ENCODE measurements around the gene KLHL14.
"Not testable (repeated sequence)": the region's sequence is repeated elsewhere in the genome, so short reads cannot be mapped to it uniquely, and the experiment has no call there.

Gene KLHL14, protein sequence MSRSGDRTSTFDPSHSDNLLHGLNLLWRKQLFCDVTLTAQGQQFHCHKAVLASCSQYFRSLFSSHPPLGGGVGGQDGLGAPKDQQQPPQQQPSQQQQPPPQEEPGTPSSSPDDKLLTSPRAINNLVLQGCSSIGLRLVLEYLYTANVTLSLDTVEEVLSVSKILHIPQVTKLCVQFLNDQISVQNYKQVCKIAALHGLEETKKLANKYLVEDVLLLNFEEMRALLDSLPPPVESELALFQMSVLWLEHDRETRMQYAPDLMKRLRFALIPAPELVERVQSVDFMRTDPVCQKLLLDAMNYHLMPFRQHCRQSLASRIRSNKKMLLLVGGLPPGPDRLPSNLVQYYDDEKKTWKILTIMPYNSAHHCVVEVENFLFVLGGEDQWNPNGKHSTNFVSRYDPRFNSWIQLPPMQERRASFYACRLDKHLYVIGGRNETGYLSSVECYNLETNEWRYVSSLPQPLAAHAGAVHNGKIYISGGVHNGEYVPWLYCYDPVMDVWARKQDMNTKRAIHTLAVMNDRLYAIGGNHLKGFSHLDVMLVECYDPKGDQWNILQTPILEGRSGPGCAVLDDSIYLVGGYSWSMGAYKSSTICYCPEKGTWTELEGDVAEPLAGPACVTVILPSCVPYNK

DNA sequence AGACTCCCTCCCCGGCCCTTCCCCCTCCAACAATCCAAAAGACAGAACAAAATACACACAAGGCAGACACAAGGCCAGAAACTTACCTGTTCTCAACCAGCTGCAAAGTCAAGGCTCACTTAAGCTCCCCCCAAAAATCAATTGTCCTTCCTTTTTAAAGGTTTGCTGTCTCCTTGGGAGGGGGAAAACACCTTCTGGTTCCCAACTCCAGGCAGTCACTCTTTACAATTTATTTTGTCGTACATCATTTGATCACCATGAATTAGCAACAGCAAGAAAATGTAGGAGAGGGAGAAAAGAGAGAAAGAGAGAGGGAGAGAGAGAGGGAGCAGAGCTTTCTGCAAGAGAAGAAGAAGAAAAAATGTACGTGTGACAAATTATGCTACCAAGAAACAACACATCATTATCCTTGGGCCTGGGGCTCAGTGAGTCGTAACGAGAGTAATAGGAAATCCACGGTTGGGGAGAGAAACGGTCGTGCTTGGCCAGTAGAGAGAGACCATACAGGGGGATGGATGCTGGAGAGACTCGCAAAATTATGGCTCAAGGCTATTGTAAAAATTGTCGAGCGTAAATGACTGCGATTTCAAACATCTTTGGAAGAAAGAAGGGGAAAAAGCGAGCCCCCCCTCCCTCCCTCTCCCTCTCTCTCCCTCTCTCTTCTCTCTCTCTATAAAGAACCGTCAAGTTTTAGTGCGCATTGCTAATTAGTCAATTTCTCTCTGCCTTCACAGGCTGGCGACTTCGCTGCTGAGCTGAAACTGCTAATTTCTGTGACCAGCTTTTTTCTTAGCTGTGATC is at the start of gene KLHL14:
Gene KLHL14 (minus strand): TSS at position 443 of the 801 bp plus-strand sequence. CDS start 2,432 bp downstream, outside the sequence.
- DNase-seq (ENCODE audit: low read depth, low spot score): no peak

DNA sequence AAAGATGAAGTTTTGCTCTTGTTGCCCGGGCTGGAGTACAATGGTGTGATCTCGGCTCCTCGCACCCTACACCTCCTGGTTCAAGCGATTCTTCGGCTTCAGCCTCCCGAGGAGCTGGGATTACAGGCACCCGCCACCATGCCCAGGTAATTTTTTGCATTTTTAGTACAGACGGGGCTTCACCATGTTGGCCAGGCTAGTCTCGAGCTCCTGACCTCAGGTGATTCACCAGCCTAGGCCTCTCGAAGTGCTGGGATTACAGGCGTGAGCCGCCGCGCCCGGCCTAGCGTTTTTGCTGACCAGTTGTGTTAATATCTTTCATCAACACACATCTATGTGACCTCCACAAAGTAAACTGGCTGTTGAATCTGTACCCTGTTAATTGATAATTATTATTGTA is 49.4 kb upstream of the KLHL14 start:
- no peak for DNase-seq (ENCODE audit: low read depth, low spot score)

DNA sequence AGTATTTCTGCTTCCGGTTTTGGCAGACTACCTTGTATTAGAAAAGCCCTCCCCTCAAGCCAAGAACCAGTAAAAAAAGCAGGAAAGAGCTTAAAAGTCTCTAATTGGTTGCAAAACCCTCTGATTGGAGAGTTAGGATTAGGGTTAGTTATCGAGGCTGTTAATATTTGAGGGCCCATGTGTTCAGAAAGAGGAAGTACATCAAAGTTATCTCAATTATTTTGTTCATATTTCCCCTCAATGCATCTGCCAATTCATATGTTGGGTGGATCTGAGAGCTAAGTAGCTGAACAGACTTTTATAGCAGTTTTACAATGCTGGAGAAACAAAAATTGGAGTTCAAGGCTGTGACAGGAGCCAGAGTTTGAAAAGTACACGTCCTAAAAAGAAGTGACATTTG is 43.1 kb upstream of the KLHL14 start:
- no peak for DNase-seq (ENCODE audit: low read depth, low spot score)

DNA sequence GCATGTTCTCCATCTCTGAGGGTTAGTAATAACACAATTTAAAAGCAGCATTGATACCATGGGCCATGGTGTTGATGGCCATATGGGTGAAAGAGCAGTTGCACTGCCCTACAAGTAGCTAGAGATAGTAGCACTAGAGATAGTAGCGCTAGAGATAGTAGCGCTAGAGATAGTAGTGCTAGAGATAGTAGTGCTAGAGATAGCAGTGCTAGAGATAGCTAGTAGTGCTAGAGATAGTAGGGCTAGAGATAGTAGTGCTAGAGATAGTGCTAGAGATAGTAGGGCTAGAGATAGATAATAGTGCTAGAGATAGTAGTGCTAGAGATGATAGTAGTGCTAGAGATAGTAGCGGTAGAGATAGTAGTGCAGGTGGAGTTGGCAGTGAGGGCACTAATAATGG is 39.5 kb upstream of the KLHL14 start:
- DNase-seq (ENCODE audit: low read depth, low spot score): no peak

DNA sequence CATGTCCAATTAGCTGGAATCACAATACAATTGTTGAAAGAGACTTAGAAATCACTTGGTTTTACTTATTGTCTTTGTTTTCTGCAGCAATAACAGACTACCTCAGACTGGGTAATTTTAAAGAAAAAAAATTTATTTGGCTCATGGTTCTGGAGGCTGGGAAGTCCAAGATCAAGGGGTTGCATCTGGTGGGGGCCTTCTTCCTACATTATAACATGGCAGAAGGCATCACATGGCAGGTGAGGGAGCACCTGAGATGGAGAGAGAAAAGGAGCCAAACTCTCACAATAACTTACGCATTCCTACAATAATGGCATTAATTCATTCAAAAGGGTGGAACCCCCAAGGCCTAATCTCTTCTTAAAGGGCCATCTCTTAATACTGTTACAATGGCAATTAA is 37.5 kb upstream of the KLHL14 start:
- no peak for DNase-seq (ENCODE audit: low read depth, low spot score)

DNA sequence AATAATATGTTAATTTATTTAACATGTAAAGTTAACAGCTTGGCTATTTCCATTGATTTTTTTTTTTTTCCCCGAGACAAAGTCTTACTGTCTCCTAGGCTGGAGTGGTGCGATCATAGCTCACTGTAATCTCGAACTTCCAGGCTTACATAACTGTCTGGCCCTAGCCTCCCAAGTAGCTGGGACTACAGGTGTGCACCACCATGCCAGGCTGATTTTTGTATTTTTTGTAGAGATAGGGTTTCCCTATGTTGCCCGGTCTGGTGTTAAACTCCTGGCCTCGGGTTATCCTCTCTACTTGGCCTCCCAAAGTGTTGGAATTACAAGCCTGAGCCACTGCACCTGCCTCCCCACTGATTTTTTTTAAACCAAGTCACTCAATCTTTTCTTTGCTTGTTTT is 32.5 kb upstream of the KLHL14 start:
- DNase-seq (ENCODE audit: low read depth, low spot score): no peak

DNA sequence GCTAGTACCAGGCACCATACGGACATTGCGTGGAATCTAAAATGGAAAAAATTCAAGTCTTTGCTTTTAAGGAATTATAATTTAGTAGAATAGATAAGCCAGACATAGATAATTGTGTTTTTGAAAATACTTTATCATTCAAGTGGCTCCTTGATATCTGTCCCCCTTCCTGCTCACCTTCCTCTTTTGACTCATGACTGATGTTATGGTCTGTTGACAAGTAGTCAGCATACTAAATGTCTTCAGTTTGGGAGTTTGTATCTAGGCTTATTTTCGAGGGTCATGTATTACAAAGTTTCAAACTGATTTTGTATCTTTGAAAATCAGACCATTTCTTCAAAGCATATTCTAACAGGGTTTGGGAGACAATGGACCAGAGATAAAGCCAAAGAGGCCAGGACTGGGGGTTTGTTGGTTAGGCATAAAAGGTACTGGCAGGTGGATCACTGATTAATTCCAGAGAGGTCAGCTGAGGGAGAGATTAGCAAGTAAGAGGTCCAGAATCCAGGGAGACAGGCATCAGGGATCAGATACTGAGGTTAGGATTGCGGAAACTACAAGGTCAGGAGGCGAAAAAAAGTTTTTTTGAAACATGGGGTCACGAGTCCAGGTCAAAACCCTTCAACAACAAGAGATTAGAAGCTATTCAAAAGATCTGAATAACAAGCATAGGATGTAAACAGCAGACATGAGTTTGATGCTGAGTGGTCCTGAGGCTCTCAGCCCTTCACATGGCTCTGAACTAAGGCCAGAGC is 31.5 kb upstream of the KLHL14 start:
- no peak for DNase-seq (ENCODE audit: low read depth, low spot score)

DNA sequence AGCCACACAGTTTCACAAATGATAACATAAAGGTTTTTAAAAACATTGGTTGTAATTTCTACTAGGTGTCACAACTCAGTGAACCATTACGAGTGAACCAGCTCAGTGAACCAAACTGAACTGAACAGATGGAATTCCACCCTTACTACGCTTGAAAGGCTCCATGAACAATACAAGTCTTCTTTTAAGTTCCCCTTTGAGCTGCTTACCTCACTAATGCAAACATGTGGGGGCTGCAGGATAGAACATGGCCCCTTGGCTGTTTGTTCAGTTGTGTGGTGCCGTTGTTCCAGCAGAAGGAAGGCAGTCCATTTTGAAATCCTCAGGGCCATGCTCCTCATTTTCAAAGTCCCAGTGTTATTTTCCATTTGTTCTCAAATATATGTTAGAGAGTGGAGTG is 30.7 kb upstream of the KLHL14 start:
- no peak for DNase-seq (ENCODE audit: low read depth, low spot score)

DNA sequence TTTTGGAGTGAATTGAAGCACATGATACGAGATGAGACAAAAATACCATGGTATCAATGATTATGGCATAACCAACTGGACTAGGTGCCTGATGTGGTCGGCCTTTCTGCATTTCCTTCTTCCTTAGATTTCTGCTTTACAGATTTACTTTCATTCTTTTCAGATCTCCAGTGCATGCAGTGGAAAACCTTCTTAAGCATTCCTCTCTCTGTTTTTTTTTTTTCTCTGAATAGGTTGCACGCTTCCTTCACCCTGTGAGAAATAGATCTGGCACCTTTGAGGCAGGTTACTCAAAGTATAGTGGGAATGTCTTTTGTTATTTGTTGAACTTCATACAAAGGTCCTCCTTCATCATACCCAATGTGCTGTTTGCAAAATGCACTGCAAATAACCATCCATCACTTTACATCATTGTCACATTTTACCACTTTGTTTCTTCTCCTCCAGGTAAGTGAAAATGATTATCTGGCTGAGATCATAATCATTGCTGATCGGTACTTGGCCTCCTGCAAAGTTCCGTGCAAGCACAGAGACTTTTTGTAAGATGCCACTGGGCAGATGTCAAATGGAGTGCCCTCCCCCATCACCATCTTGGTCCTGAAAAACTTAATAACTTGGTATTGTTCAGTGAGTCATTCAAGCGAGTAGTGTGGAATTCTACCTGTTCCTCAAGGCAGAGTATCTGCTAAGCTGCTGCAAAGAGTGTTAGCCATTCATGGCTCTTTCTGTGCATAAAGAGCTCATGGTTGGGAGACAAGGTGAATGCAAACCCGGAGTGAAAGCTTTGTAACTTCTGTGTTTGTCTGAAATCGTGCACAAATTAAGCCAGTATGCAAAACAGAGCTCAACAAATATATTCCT is 30.0 kb upstream of the KLHL14 start:
- no peak for DNase-seq (ENCODE audit: low read depth, low spot score)

DNA sequence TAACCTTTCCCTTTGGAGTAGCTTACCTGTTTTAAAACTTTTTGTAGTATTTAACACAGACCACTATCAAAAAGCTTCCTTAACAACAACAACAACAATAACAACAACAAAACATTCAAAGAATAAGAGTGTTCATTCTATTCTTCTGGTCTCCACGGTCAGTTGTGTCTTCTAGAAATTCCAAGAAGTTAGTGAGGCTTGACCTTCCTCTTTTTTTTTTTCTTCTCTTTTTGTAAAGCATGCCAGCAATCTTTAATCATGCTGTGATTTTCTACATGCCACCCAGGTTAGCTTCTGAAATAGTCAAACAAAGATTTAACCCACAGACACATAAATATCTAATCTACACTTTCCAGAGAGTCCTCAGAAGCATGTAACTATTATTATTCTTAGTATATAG is 28.4 kb upstream of the KLHL14 start:
- DNase-seq (ENCODE audit: low read depth, low spot score): no peak

DNA sequence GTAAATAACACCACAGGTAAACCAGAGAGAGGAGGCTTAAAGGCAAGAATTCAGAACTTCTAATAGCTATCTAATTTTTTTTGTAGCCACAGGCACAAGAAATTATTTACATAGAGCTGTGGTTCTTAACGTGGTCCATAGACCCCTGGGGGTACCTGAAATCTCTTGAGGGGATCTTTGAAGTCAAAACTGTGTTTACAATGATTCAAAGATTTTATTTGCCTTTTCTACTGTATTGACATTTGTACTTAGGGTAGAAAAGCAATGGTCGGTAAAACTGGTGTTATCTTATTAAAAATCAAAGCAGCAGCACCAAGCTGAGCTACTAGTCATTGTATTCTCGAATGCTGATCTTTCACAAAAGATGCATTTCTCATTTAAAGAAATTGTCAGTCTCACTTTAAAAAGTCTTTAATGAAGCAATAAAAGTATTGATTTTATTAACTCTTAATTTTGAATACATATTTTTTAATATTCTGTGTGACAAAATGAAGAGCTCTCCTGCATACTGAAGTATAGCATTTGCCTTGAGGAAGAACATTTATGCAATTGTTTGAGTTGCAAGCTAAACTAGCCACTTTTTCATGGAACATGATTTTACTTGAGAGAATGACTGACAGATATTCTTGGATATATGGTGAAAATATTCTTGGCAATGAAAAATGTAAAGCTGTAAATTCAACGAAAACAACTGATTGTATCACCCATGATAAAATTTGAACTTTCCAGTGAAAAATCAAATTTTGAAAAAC is 25.6 kb upstream of the KLHL14 start:
- no peak for DNase-seq (ENCODE audit: low read depth, low spot score)

DNA sequence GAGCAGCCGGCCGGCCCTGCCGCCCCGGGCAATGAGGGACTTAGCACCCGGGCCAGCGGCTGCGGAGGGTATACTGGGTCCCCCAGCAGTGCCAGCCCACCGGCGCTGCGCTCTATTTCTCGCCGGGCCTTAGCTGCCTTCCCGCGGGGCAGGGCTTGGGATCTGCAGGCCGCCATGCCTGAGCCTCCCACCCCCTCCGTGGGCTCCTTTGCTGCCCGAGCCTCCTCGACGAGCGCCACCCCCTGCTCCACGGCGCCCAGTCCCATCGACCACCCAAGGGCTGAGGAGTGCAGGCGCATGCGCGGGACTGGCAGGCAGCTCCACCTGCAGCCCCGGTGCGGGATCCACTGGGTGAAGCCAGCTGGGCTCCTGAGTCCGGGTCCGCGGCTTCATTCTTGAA is 21.8 kb upstream of the KLHL14 start:
- not testable (repeated sequence) for DNase-seq (ENCODE audit: low read depth, low spot score)

DNA sequence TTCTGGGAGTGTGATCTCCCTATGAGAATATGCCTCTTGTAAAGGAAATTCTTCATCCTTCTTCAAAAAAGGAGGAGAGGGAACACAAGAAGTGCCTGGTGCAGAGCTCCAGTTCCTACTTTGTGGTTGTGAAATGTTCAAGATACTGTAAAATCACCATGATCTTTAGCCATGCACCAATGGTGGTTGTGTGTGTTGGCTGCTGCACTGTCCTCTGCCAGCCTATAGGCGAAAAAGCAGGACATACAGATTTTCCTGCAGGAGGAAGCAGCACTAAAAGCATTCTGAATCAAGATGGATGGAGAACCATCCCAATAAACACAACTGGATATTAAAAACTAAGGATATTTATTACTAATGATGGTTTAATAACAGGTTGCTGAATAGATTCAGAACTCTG is 6.2 kb upstream of the KLHL14 start:
- DNase-seq (ENCODE audit: low read depth, low spot score): no peak

DNA sequence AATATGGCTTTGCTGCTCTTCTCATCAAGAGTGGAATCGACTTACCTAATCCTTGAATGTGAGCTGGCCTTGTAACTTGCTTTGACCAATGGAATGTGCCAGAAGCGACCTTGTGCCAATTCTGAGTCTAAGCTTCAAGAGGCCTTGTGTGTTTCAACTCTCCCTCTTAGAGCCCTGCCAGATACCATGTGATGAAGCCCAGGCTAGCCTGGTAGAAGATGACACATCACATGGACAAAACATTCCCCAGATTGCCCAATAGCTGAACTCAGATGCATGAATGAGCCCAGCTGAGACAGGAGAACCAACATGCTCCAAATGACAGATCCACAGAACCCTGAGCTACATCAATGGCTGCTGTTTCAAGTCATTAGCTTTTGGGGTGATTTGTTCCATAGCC is 4.2 kb upstream of the KLHL14 start:
- DNase-seq (ENCODE audit: low read depth, low spot score): no peak

DNA sequence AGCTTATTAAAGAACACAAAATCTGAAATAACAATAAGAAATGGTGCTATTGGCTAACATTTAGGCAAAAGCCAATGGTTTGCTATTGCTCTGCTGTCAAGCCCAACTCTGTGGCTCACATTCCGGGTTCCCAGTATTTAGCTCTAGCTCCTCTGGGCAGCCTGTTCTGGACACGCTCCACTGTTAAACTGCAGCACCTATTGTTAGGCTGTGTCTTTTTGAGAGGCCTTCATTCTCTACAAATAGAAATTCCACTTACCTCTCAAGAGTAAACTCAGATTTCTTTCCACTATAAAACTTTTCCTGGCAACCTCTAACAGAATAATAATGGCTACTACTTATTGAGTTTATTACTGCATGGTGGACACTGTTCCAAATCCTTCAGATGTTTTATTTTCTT is 3.7 kb upstream of the KLHL14 start:
- no peak for DNase-seq (ENCODE audit: low read depth, low spot score)

DNA sequence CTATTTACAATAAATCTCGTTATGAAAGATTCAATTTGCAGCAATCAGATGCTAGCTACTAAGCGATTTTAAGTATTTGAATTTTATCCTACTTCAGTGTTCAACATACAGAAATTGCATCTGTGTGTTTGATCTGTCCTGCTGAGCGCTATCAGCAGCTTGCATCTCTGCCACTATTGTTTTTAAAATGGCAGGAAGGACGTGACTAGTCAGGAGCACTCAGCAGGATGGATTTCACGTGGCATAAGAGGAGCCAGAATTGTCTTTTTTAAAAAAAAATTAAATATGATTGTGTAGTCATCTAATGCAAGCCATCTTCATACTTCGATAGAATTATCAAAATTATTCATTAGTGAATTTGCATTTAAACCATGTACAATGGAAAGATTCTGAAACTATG is 2.8 kb upstream of the KLHL14 start:
- DNase-seq (ENCODE audit: low read depth, low spot score): no peak

DNA sequence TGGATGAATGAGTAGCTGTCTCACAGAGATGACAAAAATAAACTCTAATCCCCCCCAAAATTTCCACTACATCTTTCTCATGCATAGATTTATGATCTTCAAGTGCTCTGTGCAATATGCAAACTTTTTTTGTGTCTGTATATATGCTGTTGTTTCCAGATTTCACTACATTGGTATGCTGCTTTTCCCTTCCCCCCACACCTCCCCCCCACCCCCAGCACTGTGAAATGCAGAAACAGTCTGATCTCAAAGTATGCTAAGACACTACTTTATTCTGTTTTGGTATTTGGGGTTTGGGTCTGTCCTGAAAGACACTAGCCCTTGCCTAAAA is 524 bp upstream of the KLHL14 start:
- DNase-seq (ENCODE audit: low read depth, low spot score): no peak

DNA sequence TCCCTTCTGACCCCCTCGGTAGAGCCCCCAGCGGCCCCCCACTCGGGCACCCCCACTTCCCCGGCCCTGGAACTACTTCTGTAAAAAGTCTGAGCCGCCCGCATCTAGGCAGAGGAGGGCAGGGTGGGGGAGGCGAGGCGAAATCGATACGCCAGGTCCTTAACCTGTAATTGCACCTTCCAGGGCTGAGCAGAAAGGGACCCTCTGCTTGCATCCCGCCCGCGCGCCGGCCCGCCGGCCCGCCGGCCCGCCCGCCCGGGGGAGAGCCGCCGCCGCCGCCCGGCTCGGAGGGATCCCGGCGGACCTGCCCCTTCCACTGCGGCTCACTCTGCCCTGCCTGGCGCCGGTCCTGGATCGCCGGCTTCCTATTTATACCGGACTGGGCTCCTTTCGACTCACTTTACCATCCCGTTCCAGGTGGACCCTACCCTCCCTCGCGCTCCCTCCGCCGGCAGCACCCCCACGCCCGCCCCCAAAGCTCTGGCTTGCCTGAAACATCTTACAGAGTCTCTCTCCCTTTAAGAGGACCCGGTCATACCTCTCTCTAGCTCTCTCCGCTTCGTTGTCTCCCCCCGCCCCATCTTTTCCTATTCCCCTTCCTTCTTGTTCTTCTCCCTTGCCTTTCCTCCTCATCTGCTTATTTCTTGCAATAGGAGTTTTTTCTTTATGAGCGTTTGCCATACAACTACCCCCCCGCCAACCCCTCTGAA is 797 bp downstream of the KLHL14 start:
- no peak for DNase-seq (ENCODE audit: low read depth, low spot score)

DNA sequence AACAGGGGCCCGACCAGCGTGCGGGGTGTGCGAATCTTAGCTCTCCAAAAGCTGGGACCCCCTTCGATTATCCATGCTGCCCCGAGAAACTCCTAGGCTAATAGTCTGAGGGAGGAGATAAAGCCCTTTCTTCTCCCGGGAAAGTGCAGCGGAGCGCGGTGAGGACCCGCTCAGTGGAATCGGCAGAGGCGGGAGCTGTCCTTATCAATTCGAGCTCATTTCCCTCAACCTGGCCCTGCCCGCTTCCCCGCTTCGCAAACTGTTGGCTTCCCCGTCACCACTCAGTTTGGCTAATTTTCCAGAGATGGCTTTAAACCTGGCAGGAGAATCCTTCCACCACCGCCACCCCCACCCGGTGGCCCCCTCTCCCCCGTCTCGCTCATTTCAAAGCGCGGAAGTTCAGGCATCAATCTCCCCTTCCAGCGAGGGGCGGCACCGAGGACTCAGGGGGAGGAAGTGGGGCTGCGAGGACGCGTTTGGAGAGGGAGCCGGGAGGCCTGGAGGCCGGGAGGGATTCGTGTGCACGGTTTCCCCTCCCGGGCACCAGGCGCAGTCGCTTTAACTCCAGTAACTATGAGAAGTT is 1.6 kb downstream of the KLHL14 start:
- DNase-seq (ENCODE audit: low read depth, low spot score): no peak
